ENCODE results near the gene ALCAM.

ALCAM gene

GRCh38 chr3:105511031-105511430, 144.3 kb downstream of the ALCAM start:
- no peak overlapping the region for H3K4me3 ChIP-seq (ENCODE audit: low read depth, low read length)
- DNase-seq (ENCODE audit: low read depth), result no peak
- TF ChIP-seq, protein P1, sequence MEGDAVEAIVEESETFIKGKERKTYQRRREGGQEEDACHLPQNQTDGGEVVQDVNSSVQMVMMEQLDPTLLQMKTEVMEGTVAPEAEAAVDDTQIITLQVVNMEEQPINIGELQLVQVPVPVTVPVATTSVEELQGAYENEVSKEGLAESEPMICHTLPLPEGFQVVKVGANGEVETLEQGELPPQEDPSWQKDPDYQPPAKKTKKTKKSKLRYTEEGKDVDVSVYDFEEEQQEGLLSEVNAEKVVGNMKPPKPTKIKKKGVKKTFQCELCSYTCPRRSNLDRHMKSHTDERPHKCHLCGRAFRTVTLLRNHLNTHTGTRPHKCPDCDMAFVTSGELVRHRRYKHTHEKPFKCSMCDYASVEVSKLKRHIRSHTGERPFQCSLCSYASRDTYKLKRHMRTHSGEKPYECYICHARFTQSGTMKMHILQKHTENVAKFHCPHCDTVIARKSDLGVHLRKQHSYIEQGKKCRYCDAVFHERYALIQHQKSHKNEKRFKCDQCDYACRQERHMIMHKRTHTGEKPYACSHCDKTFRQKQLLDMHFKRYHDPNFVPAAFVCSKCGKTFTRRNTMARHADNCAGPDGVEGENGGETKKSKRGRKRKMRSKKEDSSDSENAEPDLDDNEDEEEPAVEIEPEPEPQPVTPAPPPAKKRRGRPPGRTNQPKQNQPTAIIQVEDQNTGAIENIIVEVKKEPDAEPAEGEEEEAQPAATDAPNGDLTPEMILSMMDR (IDR thresholded peaks at IDR 0.05; ENCODE audit: low read depth, low read length, missing control alignments), result no peak

DNA sequence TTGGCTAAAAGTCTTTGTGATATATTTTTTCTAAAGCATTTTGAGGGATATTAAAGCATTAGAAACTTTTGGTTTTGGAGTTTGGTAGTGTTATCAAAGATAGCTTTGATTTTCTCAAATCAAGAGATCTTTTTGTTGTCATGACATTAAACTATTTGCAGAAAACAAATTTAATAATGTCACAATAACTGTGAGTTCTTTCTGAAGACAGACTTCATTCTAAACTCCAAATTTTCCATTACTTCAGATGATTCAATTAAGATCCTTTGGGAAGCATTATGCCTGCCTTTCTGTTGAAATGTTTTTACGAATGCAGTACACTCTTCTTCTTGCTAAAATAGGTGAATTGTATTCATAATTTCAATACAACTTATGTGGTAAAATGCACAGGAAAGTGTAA, 145.4 kb downstream of the ALCAM start:
- TF ChIP-seq, protein P1 (IDR thresholded peaks at IDR 0.05; ENCODE audit: low read depth, low read length, missing control alignments), result no peak
- H3K4me3 ChIP-seq (ENCODE audit: low read depth, low read length), result no peak overlapping the region

GRCh38 chr3:105513042-105513441, 146.3 kb downstream of the ALCAM start:
- no peak for DNase-seq (ENCODE audit: low read depth)
- TF ChIP-seq, protein P1 (IDR thresholded peaks at IDR 0.05; ENCODE audit: low read depth, low read length, missing control alignments), result no peak
- no peak overlapping the region for H3K4me3 ChIP-seq (ENCODE audit: low read depth, low read length)

More for the DNA sequence above, 145.4 kb downstream of the ALCAM start:
- no peak for DNase-seq (ENCODE audit: low read depth)

- H3K4me3 ChIP-seq (ENCODE audit: low read depth, low read length), result no peak overlapping the region
- TF ChIP-seq, protein P1 (IDR thresholded peaks at IDR 0.05; ENCODE audit: low read depth, low read length, missing control alignments), result no peak
- DNase-seq (ENCODE audit: low read depth), result no peak
Observed at GRCh38 chr3:105513886-105514285, 147.2 kb downstream of the ALCAM start.

- TF ChIP-seq, protein P1 (IDR thresholded peaks at IDR 0.05; ENCODE audit: low read depth, low read length, missing control alignments), result no peak
- no peak for DNase-seq (ENCODE audit: low read depth)
- H3K4me3 ChIP-seq (ENCODE audit: low read depth, low read length), result no peak overlapping the region
Observed at GRCh38 chr3:105515372-105515771, 148.7 kb downstream of the ALCAM start.

- TF ChIP-seq, protein P1 (IDR thresholded peaks at IDR 0.05; ENCODE audit: low read depth, low read length, missing control alignments), result no peak
- DNase-seq (ENCODE audit: low read depth), result no peak
- no peak overlapping the region for H3K4me3 ChIP-seq (ENCODE audit: low read depth, low read length)
Observed at GRCh38 chr3:105516972-105517371, 150.3 kb downstream of the ALCAM start.

GRCh38 chr3:105518203-105518602, 151.5 kb downstream of the ALCAM start:
- no peak for DNase-seq (ENCODE audit: low read depth)
- TF ChIP-seq, protein P1 (IDR thresholded peaks at IDR 0.05; ENCODE audit: low read depth, low read length, missing control alignments), result no peak
- H3K4me3 ChIP-seq (ENCODE audit: low read depth, low read length), result no peak overlapping the region
